Activated T-helper 1 cell treated with anti-CD3 and anti-CD28 coated beads, Interleukin-2, amount 50 U/mL, for 16 hours (primary cell): ENCODE results near the gene FUT1.
"Not testable (repeated sequence)": the region's sequence is repeated elsewhere in the genome, so short reads cannot be mapped to it uniquely, and the experiment has no call there.

Experiments used
- DNase-seq, 2 donors: peaks; one replicate each; pipeline ENCODE4 v3.0.0-alpha.2; 2020; ENCODE audit warnings: low read depth in 1 of 2, low spot score in 1 of 2

FUT1 gene

GRCh38 chr19:48768994-48769713 lies 16.7 kb upstream of the FUT1 start:
- no peak for DNase-seq

DNA sequence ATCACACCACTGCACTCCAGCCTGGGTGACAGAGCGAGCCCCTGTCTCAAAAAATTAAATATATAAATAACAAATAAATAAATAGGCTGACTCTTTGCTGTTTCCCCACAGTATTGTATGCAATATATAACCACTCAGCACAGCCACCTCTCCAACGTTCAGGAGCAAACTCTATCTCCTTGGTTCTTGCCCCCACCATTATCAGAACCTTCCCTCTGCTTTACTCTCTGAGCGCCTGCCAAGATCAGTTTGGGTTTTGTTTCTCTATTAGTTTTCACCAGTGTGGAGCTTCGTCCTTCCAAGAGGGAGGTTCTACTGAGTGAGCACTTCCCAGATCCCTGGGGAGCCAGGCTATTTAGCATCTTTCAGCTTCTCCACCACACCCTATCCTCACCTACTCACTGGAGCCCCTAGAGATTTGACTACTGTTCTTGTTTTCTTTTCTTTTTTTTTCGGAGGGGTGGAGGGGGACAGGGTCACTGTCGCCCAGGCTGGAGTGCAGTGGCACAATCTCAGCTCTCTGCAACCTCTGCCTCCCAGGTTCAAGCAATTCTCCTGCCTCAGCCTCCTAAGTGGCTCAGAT lies 15.8 kb upstream of the FUT1 start:
- DNase-seq: not testable (repeated sequence)

DNA sequence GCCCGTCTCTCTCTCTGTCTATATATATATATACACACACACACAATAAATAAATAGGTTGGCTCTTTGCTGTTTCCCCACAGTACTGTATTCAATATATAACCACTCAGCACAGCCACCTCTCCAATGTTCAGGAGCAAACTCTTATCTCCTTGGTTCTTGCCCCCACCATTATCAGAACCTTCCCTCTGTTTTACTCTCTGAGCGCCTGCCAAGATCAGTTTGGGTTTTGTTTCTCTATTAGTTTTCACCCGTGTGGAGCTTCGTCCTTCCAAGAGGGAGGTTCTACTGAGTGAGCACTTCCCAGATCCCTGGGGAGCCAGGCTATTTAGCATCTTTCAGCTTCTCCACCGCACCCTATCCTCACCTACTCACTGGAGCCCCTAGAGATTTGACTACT lies 13.4 kb upstream of the FUT1 start:
- not testable (repeated sequence) for DNase-seq

DNA sequence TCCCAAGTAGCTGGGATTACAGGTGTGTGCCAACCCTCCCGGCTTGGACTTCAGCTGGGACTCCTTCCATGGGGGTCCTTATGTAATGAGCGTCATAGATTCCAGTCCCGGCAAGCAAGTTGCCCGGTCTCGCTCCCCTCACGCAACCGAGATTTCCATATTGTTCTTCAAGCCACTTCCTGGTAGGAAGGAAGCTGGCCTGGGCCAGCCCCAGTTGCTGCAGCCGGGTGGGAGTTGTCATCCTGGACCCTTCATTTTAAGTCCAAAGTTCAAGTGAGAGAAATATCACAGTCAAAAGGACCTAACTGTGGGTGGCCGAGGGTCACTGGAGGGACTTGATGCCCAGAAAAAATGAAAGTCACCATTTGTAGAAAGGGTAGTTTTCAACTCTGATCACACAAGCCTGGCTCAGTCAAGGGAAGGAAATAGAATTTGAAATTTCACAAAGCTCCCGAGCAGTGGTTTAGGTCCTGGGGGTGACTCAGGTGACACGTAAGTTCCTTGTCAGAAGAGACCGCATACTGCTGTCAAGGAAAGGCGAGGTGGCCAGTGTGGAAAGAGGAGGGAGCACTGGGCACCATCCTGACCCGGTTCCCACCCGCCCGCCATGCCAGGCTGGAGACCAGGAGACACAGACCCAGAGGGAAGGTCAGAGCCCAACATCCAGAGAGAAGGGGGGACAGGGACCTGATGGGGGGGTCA lies 8.2 kb upstream of the FUT1 start:
- DNase-seq: no peak

DNA sequence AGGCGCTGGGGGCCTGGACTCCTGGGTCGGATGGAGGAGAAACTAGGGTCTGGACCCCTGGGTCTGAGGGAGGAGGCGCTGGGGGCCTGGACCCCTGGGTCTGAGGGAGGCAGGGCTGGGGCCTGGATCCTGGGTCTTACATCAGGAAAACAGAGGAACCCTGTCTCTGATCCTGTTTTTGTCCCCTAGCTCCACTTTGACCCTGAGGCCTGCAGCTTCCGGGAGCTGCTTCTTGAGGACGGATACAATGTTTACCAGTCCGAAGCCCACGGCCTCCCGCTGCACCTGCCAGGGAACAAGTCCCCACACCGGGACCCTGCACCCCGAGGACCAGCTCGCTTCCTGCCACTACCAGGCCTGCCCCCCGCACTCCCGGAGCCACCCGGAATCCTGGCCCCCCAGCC lies 5.3 kb upstream of the FUT1 start:
- DNase-seq: no peak

- no peak for DNase-seq
Measured at GRCh38 chr19:48757089-48757675, 4.7 kb upstream of the FUT1 start.

DNA sequence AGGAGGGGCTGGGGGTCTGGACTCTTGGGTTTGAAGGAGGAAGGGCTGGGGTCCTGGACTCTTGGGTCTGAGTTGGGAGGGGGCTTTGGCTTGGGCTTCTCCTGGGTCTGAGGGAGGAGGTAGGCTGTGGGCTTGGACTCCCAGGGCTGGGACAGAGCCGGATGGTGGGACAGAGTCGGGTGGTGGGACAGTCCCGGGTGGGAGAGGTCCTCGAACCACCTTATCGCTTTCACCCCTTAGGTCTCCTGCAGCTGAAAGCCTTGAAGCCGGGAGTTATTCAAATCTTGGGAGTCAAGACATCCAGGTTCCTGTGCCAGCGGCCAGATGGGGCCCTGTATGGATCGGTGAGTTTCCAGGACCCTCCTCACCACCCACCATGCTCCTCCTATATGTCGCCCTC lies 4.2 kb upstream of the FUT1 start:
- no peak for DNase-seq

DNA sequence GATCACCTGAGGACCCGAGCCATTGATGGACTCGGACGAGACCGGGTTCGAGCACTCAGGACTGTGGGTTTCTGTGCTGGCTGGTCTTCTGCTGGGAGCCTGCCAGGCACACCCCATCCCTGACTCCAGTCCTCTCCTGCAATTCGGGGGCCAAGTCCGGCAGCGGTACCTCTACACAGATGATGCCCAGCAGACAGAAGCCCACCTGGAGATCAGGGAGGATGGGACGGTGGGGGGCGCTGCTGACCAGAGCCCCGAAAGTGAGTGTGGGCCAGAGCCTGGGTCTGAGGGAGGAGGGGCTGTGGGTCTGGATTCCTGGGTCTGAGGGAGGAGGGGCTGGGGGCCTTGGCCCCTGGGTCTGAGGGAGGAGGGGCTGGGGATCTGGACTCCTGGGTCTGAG lies 3.8 kb upstream of the FUT1 start:
- DNase-seq: no peak

- DNase-seq: no peak
Measured at GRCh38 chr19:48755787-48756186, 3.3 kb upstream of the FUT1 start.

DNA sequence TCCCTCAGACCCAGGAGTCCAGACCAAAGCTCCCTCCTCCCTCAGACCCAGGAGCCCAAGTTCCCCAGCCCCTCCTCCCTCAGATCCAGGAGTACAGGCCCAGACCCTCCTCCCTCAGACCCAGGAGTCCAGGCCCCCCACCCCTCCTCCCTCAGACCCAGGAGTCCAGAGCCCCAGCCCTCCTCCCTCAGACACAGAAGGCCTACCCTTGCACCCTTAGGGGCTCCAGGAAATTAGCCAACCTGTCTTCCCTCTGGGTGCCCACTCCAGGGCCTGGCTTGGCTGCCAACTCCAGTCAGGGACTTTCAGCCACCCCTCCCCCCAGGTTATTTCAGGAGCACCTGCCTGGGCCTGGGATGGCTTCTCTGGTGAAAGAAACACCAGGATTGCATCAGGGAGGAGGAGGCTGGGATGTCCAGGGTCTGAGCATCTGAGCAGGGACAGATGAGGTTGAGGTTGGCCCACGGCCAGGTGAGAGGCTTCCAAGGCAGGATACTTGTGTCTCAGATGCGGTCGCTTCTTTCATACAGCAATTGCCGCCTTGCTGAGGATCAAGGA lies 2.7 kb upstream of the FUT1 start, which contains the start of gene FGF21:
Gene FGF21, plus strand, starts transcription at position 441 of the 558 bp plus-strand sequence. CDS start 713 bp downstream, outside the sequence.
- no peak for DNase-seq

DNA sequence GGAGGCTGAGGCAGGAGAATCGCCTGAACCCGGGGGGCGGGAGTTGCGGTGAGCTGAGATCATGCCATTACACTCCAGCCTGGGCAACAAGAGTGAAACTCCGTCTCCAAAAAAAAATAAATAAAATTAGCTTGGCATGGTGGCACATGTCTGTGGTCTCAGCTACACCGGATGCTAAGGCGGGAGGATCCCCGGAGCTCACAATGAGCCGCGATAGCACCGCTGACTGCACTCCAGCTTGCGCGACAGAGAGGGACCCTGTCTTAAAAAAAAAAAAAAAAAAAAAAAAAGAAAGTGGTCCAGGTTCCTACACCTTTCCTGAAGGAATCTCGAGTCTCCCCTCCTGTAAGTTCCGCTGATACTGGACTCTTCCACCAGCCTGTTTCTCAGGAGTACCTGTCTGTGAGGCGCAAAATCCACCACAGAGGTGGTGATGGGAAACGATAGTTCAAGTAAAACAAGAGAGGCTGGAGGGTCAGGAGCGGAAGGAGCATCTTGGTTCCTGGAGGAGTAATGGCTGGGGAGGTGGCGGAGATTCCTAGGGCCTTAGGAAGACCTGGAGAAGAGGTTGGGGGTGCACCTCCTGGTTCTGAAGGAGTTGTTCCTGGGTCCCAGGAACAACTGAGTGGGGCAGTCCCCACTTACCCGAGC lies 471 bp downstream of the FUT1 start:
- no peak for DNase-seq

DNA sequence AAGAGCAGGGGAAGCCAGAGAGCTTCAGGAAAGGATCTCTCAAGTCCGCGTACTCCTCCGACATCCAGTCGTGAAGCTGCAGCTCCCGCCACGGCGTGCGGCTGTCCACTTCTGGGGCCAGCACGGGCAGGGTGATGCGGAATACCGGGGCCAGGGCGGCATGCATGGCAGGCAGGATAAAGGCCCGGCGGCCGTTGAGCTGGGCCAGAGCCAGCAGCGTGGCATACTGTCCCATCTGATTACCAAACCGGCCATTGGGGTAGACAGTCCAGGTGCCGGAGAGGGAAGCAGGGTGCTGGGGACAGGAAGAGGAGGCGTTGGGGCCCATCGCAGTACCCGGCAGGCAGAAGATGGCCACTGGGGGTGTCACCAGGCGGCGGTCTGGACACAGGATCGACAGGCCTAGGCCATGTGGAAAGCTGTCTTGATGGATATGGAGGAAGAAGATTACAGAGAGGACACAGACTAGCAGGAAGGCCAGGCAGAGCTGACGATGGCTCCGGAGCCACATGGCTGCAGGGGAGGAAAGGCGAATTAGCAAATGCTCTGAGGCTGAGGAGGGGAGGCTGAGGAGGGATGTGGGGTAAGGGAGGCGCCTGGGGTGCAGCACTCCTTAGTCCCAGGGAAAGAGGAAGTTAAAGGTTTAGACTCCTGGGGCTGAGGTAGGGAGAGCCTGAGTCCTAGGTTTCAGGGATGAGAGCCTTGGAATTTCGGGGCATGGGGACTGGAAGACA lies 1.5 kb downstream of the FUT1 start:
- no peak for DNase-seq

DNA sequence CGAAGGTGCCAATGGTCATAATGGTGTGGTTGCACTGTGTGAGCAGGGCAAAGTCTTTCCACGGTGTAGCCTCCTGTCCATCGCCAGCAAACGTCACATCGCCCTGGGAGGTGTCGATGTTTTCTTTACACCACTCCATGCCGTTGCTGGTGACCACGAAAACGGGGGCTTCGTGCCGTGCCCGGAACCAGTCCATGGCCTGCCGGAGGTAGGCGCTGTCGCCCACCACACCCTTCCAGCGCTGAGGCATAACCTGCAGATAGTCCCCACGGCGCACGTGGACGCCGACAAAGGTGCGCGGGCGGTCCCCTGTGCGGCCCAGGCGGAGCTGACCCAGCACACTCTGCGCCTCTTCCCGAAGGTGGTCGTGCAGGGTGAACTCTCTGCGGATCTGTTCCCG lies 2.1 kb downstream of the FUT1 start:
- no peak for DNase-seq

DNA sequence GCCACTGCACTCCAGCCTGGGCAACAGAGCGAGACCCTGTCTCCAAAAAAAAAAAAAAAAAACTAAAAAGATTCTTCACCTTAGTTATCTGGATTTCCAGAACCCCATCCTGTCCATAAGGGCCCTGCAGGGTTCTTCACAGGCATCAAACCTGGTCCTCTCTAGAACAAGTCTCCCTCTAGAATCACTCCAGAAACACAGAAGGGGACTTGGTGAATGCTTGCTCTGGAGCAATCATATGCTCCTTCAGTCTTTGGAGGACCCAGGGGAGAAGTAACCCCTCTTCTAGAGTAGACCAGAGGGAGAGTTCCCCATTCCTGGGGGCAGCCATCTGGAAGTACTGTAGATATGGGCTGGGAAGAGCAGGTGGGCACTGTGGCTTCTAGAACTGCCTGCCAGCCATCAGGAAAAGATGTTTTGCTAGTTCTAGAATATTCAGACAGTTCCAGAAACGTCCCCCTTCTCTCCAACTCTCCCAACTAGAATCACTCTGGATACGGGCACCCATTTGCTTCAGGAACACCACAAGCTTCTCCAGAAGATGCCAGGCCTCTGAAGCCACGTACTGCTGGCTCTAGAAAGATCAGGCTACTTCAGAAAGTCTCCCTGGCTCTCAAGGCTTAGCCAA lies 2.8 kb downstream of the FUT1 start:
- DNase-seq: no peak

DNA sequence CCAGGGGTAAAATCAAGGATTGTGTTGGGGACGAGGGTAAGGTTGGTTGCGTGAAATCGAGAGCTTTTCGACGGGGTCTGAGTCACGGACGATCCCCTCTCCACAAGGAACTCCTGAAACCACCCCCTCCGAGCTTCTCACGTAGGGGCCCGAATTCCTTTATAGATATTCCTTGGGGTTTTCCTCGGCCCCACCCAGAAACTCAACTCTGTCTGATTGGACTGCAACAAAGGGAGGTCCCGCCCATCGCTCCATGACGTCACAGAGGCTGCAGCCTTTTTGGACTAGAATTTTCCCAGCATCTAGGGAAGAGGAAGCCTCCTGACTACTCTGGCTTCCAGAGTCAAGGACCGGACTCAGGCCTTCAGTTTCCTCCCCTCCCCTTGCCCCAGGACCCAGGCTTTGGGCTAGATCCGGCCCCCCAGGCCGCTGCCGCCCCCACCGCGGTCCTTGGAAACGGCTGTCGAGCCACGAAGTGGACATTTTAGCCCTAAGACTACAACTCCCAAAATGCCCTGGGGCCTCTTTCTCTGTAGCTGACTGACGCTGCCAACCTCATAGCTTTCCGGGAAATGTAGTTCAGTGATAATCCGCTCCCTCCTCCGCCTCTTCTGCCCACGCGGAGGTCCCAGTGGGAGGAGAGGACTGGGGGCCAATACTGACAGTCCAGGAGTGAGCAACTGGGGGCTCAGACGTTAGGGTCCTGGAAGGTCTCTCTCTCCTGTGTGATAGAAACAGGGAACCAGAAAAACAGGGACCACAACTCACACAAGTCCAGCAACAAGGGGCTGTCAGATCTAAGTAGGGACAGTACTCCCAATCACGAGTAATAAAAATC lies 5.5 kb downstream of the FUT1 start, which contains the start of gene IZUMO1:
Gene IZUMO1, minus strand, starts transcription at position 172 of the 838 bp plus-strand sequence. CDS start 1,050 bp downstream, outside the sequence.
- DNase-seq: no peak

GRCh38 chr19:48746110-48746509 lies 6.3 kb downstream of the FUT1 start:
- no peak for DNase-seq

DNA sequence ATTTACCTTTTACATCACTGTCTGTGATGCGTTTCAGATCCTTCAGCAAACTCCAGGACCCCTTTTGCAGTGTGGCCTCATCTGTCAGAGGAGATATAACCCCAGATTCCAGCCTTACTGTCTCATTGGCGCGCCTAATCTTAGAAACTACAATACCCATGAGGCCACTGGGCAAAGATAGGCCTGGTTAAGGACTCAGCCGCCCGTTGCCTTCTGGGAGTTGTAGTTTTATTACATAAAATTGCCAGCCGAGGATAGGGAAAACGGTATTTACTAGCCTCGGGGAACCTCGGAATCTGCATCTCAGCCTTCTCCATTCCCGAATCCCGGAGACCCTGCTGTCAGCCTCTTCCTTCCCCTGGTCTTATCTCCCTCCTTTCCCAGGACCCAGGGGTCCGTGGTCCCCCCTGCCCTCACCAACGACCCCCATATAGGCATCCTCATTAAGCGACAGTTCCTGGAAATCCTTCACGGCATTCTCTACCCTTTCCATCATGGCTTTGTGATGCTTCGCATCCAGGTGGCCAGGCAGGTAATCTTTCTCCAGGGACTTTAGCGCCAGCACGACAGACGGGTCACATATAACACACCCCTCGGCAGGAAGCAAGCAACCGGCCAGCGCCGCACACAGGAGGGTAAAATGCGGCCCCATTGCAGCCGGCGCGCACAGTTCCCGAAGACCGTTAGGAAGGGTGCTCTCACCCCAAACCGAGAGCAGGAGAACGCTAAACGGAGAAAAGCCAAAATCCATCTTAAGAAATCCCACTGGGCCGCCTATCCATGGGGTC lies 7.0 kb downstream of the FUT1 start:
- no peak for DNase-seq

GRCh38 chr19:48742096-48742495 lies 10.3 kb downstream of the FUT1 start:
- no peak for DNase-seq
